MCF 10A (cell line): ENCODE data around the gene MZT2B. TPM values are rescaled to one million over a fixed set of nuclear protein-coding genes. Genes with fewer than 3 reads are reported as not detected.

Experiments
- total RNA-seq: library from RNA; stranded (reverse); gene quantifications from 2 replicates; pipeline ENCODE4 v1.2.3, GENCODE V29; 2022

Gene MZT2B
- total RNA-seq, 1 experiment from 2014 or later, result 402 TPM

Other genes starting within 250 kb of the MZT2B start
- not detected in 2 replicates for gene RAB6C, start 202.6 kb upstream of the MZT2B start, total RNA-seq
- gene POTEF, start 53.0 kb upstream of the MZT2B start, total RNA-seq, result not detected in 2 replicates
- gene CCDC74B, start 37.1 kb upstream of the MZT2B start, total RNA-seq, result 0.61 TPM in 1 of 2 replicates, not detected in the other
- gene SMPD4, start 660 bp upstream of the MZT2B start, total RNA-seq, result 40.2 and 41.1 TPM in 2 replicates
- gene TUBA3E, start 16.2 kb downstream of the MZT2B start, total RNA-seq, result not detected in 2 replicates
- gene IMP4, start 160.6 kb downstream of the MZT2B start, total RNA-seq, result 99.8 and 144 TPM in 2 replicates
- 34.4 and 43.1 TPM in 2 replicates for gene PTPN18, start 173.8 kb downstream of the MZT2B start, total RNA-seq